ENCODE measurements around the gene TACR2. TPM values are rescaled to one million over a fixed set of nuclear protein-coding genes. Genes with fewer than 3 reads are reported as not detected.
"Not testable (repeated sequence)": the region's sequence is repeated elsewhere in the genome, so short reads cannot be mapped to it uniquely, and the experiment has no call there.

TACR2 gene
- polyA plus RNA-seq, 1 experiment, result not detected

- Histone ChIP-seq H3K27me3 (ENCODE audit: control insufficient read depth, insufficient read depth, low read length) (peaks cover 19% of the 10 kb centered on the region), H3K4me3 (ENCODE audit: low read depth, low read length) (peak within 1 kb of the TSS; percentile 50), H3K27ac (ENCODE audit: low read depth, low read length) (no peak within 1 kb of the TSS), H3K9me3 (ENCODE audit: control insufficient read depth, insufficient read depth, low read length) (no peaks in the 10 kb centered on the region; the same call in 1 of the 2 replicates)
- no peak for DNase-seq (ENCODE audit: low read depth, low spot score)
- TF ChIP-seq, protein P1, sequence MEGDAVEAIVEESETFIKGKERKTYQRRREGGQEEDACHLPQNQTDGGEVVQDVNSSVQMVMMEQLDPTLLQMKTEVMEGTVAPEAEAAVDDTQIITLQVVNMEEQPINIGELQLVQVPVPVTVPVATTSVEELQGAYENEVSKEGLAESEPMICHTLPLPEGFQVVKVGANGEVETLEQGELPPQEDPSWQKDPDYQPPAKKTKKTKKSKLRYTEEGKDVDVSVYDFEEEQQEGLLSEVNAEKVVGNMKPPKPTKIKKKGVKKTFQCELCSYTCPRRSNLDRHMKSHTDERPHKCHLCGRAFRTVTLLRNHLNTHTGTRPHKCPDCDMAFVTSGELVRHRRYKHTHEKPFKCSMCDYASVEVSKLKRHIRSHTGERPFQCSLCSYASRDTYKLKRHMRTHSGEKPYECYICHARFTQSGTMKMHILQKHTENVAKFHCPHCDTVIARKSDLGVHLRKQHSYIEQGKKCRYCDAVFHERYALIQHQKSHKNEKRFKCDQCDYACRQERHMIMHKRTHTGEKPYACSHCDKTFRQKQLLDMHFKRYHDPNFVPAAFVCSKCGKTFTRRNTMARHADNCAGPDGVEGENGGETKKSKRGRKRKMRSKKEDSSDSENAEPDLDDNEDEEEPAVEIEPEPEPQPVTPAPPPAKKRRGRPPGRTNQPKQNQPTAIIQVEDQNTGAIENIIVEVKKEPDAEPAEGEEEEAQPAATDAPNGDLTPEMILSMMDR (IDR thresholded peaks at IDR 0.05; ENCODE audit: low read depth, low read length), result no peak
- CTCF ChIA-PET, result interaction anchor here (1.3 kb wide), 1 partner anchor 22 kb away, joined by 3 read pairs; no protein-coding TSS in a partner anchor
- POLR2A ChIA-PET, result no interaction called here
Observed at GRCh38 chr10:69451209-69451783, 34.6 kb upstream of the TACR2 start, which contains the start of gene TSPAN15. Gene TSPAN15, plus strand, starts transcription at chr10:69451465. Its CDS starts 130 bp downstream, at chr10:69451595.

DNA sequence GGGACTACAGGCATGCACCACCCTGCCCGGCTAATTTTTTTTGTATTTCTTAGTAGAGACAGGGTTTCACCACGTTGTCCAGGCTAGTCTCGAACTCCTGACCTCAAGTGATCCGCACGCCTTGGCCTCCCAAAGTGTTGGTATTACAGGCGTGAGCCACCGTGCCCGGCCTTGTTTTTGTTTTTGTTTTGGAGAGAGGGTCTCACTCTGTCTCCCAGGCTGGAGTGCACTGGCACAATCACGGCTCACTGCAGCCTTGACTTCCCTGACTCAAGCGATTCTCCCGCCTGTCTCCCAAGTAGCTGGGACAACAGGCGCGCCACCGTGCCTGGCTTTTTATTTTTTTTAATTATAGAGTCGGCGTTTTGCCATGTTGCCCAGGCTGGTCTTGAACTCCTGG lies 33.7 kb upstream of the TACR2 start:
- DNase-seq (ENCODE audit: low read depth, low spot score); H3K4me3 ChIP-seq (ENCODE audit: low read depth, low read length); H3K27ac ChIP-seq (ENCODE audit: low read depth, low read length); H3K9me3 ChIP-seq (ENCODE audit: control insufficient read depth, insufficient read depth, low read length); POLR2A ChIA-PET: not testable (repeated sequence)
- CTCF ChIA-PET, result interaction anchor here (1.3 kb wide), 1 partner anchor 21 kb away, joined by 3 read pairs; no protein-coding TSS in a partner anchor
- peaks cover 19% of the 10 kb centered on the region for H3K27me3 ChIP-seq (ENCODE audit: control insufficient read depth, insufficient read depth, low read length)

- no peak overlapping the region for H3K27ac ChIP-seq (ENCODE audit: low read depth, low read length)
- peaks cover 19% of the 10 kb centered on the region for H3K27me3 ChIP-seq (ENCODE audit: control insufficient read depth, insufficient read depth, low read length)
- ChIA-PET POLR2A (no interaction called here), CTCF (interaction anchor here (1.3 kb wide), 1 partner anchor 21 kb away, joined by 3 read pairs; no protein-coding TSS in a partner anchor)
- no peaks in the 10 kb centered on the region; the same call in 1 of the 2 replicates for H3K9me3 ChIP-seq (ENCODE audit: control insufficient read depth, insufficient read depth, low read length)
- DNase-seq (ENCODE audit: low read depth, low spot score), result no peak
- TF ChIP-seq, protein P1 (IDR thresholded peaks at IDR 0.05; ENCODE audit: low read depth, low read length), result peak; percentile 45
- no peak overlapping the region for H3K4me3 ChIP-seq (ENCODE audit: low read depth, low read length)
Observed at GRCh38 chr10:69449841-69450240, 33.1 kb upstream of the TACR2 start.

- Histone ChIP-seq H3K27ac (ENCODE audit: low read depth, low read length) (no peak overlapping the region), H3K4me3 (ENCODE audit: low read depth, low read length) (no peak overlapping the region), H3K27me3 (ENCODE audit: control insufficient read depth, insufficient read depth, low read length) (peaks cover 3% of the 10 kb centered on the region), H3K9me3 (ENCODE audit: control insufficient read depth, insufficient read depth, low read length) (no peaks in the 10 kb centered on the region; the same call in 1 of the 2 replicates)
- CTCF ChIA-PET, result interaction anchor here (1.0 to 1.6 kb wide), 3 partner anchors 11 to 38 kb away, joined by 4 to 9 read pairs (median 4); no protein-coding TSS in a partner anchor
- peak; percentile 37 for DNase-seq (ENCODE audit: low read depth, low spot score)
- POLR2A ChIA-PET, result interaction anchor here (0.6 to 1.1 kb wide), 5 partner anchors 10 to 499 kb away, joined by 3 to 8 read pairs (median 3); no protein-coding TSS in a partner anchor
- TF ChIP-seq, protein P1 (IDR thresholded peaks at IDR 0.05; ENCODE audit: low read depth, low read length), result no peak
Observed at GRCh38 chr10:69446650-69447151, 30.0 kb upstream of the TACR2 start.

- Histone ChIP-seq H3K27ac (ENCODE audit: low read depth, low read length) (no peak overlapping the region), H3K4me3 (ENCODE audit: low read depth, low read length) (no peak overlapping the region), H3K9me3 (ENCODE audit: control insufficient read depth, insufficient read depth, low read length) (no peaks in the 10 kb centered on the region), H3K27me3 (ENCODE audit: control insufficient read depth, insufficient read depth, low read length) (peaks cover 2% of the 10 kb centered on the region)
- DNase-seq (ENCODE audit: low read depth, low spot score), result no peak
- ChIA-PET POLR2A (interaction anchor here (0.6 to 1.1 kb wide), 3 partner anchors 10 to 322 kb away, joined by 3 to 4 read pairs (median 3); no protein-coding TSS in a partner anchor), CTCF (interaction anchor here (1.0 to 1.6 kb wide), 3 partner anchors 11 to 38 kb away, joined by 4 to 9 read pairs (median 4); no protein-coding TSS in a partner anchor)
- TF ChIP-seq, protein P1 (IDR thresholded peaks at IDR 0.05; ENCODE audit: low read depth, low read length), result no peak
Observed at GRCh38 chr10:69446229-69446628, 29.5 kb upstream of the TACR2 start.
